HEK293T (cell line): ENCODE data around the gene EGLN3.

Source experiments
- CTCF ChIA-PET: fragments of 350-600 bp; formaldehyde crosslinking; extraction: SDS; loops from one replicate; lab custom pipeline; 2021; ENCODE audit warnings: antibody characterized with exemption, inconsistent platforms; lab: Yijun Ruan, JAX
- POLR2A ChIA-PET: fragments of 350-600 bp; formaldehyde crosslinking; extraction: SDS; loops from one replicate; lab custom pipeline; 2020; ENCODE audit warnings: antibody characterized with exemption, inconsistent platforms; lab: Yijun Ruan, JAX
- DNase-seq: peaks from one replicate; pipeline ENCODE4 v3.0.0; 2012; ENCODE audit warnings: mixed read lengths; ENCODE audit errors: extremely low spot score
- ARNT ChIP-seq: fragments of 450-650 bp; IDR thresholded peaks from 2 replicates; pipeline ENCODE4 v1.6.1; 2017; ENCODE audit warnings: mild to moderate bottlenecking
- BHLHE40 ChIP-seq: fragments of 450-650 bp; IDR thresholded peaks from 2 replicates; pipeline ENCODE4 v1.6.1; 2016; ENCODE audit warnings: mild to moderate bottlenecking, moderate library complexity, borderline replicate concordance
- CTBP1 ChIP-seq: fragments of 450-650 bp; IDR thresholded peaks from 2 replicates; pipeline ENCODE4 v1.6.1; 2016; ENCODE audit warnings: borderline replicate concordance
- ELF4 ChIP-seq: fragments of 450-650 bp; IDR thresholded peaks from 2 replicates; pipeline ENCODE4 v1.6.1; 2017; ENCODE audit warnings: antibody characterized with exemption
- FOXA1 ChIP-seq: fragments of 450-650 bp; IDR thresholded peaks from 2 replicates; pipeline ENCODE4 v1.6.1; 2016; ENCODE audit warnings: mild to moderate bottlenecking
- FOXK2 ChIP-seq: fragments of 450-650 bp; IDR thresholded peaks from 2 replicates; pipeline ENCODE4 v1.6.1; 2016; ENCODE audit warnings: mild to moderate bottlenecking
- FOXM1 ChIP-seq: fragments of 450-650 bp; IDR thresholded peaks from 2 replicates; pipeline ENCODE4 v1.6.1; 2017; ENCODE audit warnings: mild to moderate bottlenecking, borderline replicate concordance
- HDGF ChIP-seq: fragments of 450-650 bp; IDR thresholded peaks from 2 replicates; pipeline ENCODE4 v1.6.1; 2017; ENCODE audit warnings: antibody characterized with exemption, borderline replicate concordance
- L3MBTL2 ChIP-seq: fragments of 450-650 bp; conservative IDR thresholded peaks from 2 replicates; pipeline ENCODE4 v1.6.1; 2016; ENCODE audit warnings: mild to moderate bottlenecking
- LEF1 ChIP-seq: fragments of 450-650 bp; IDR thresholded peaks from 2 replicates; pipeline ENCODE4 v1.6.1; 2017; ENCODE audit warnings: mild to moderate bottlenecking, borderline replicate concordance
- NFRKB ChIP-seq: fragments of 450-650 bp; IDR thresholded peaks from 2 replicates; pipeline ENCODE4 v1.6.1; 2016; ENCODE audit warnings: mild to moderate bottlenecking, moderate library complexity
- SP1 ChIP-seq: fragments of 450-650 bp; IDR thresholded peaks from 2 replicates; pipeline ENCODE4 v1.6.1; 2017
- SUZ12 ChIP-seq: fragments of 450-650 bp; IDR thresholded peaks from 2 replicates; pipeline ENCODE4 v1.6.1; 2016; ENCODE audit warnings: mild to moderate bottlenecking
- TARDBP ChIP-seq: fragments of 450-650 bp; IDR thresholded peaks from 2 replicates; pipeline ENCODE4 v1.6.1; 2016
- ZNF384 ChIP-seq: fragments of 450-650 bp; IDR thresholded peaks from 2 replicates; pipeline ENCODE4 v1.6.1; 2016
- TF ChIP-seq, protein P1 (sequence below): fragments of 450-650 bp; IDR thresholded peaks from 2 replicates; pipeline ENCODE4 v1.6.1; 2016

EGLN3 gene

DNA sequence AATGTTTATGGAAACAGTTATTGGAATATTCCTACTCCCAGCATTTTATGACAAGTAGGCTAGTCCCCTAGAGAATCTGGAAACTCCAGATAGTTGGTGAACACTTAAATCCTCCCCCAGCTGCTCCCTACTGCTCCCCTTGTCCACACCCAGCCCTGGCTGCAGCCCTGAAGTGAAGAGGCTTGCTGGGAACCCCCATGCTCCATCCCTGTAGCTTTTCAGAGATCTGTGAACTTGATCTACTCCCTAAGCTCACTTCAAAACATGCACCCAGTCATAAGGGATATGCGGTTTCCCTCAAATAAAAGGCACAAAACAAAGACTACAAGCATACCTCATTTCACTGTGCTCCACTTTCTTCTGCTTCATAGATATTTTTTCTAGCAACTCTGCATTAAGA lies 33.2 kb downstream of the EGLN3 start:
- POLR2A ChIA-PET: no interaction called here
- DNase-seq: no peak
- CTCF ChIA-PET: no interaction called here
- no peak for TF ChIP-seq HDGF

DNA sequence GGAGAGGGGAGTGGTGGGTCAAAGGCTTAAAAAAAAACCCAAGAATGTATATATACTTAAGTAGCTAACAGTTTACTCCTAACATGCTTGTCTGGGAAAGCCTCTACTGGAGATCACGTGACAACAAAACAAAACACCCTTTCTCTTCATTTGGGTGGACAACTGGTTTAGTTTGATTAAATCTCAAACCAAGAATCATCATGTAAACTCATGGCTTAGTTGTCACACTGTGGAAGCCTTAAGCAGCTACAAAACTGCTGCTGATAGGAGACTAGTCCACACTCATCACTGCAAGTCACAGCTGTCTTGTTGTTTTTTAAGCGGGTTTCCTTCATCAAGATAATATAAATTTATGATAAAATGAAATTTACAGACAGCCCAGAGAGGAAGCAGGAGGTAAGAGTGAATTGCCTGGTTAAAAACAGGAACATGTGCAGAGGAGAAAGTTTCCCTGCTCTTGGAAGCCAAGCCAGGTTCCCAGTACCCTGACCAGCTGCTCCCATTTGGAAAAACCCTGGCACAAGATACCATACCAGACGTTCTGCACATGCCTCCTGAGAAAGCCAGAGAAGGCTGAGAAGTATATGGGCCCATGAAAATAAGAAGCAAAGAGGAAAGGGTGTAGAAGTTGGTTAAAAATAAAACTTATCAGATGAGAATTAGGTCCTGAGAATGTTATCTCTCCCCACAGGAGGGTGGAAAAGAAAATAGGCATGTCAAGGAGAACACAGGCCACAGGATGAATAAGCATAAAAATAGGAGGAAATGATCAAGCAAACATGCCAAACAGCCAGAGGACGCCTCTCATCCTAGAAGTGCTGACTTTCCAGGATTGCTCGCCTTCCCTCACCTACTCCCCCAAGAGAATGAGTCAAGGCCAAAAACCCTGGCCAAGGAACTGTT lies 34.0 kb downstream of the EGLN3 start:
- ChIA-PET POLR2A (no interaction called here), CTCF (no interaction called here)
- DNase-seq: no peak
- no peak for TF ChIP-seq ARNT
- no peak for TF ChIP-seq TARDBP
- TF ChIP-seq LEF1: no peak
- TF ChIP-seq, protein P1, sequence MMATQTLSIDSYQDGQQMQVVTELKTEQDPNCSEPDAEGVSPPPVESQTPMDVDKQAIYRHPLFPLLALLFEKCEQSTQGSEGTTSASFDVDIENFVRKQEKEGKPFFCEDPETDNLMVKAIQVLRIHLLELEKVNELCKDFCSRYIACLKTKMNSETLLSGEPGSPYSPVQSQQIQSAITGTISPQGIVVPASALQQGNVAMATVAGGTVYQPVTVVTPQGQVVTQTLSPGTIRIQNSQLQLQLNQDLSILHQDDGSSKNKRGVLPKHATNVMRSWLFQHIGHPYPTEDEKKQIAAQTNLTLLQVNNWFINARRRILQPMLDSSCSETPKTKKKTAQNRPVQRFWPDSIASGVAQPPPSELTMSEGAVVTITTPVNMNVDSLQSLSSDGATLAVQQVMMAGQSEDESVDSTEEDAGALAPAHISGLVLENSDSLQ: no peak
- no peak for TF ChIP-seq L3MBTL2
- no peak for TF ChIP-seq CTBP1
- TF ChIP-seq FOXA1: no peak

DNA sequence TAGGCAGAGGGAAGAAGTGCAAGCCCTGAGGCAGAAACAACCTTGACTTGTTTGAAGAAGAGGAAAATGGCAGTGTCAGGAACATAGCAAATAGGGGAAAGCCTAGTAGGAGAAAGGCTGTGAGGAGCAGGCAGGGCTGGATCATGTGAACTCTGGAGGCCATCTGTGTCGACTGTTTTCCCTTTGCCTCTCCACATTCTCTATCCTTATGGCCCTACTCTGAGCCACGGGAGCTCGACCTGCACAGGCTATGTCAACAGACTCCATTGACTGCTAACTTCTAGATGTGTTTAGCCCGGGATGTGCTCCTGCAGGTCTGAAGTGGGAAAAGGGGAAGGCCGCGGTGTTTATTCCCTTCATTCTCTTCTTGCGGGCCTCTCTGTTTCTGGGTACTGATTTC lies 35.2 kb downstream of the EGLN3 start:
- TF ChIP-seq TARDBP (no peak), ARNT (no peak), L3MBTL2 (no peak), FOXM1 (no peak), HDGF (no peak), FOXK2 (no peak), SP1 (no peak), BHLHE40 (no peak), FOXA1 (no peak), SUZ12 (no peak), LEF1 (no peak), NFRKB (no peak), ZNF384 (no peak), CTBP1 (no peak), ELF4 (no peak)
- TF ChIP-seq, protein P1: no peak
- CTCF ChIA-PET: no interaction called here
- POLR2A ChIA-PET: no interaction called here
- no peak for DNase-seq

DNA sequence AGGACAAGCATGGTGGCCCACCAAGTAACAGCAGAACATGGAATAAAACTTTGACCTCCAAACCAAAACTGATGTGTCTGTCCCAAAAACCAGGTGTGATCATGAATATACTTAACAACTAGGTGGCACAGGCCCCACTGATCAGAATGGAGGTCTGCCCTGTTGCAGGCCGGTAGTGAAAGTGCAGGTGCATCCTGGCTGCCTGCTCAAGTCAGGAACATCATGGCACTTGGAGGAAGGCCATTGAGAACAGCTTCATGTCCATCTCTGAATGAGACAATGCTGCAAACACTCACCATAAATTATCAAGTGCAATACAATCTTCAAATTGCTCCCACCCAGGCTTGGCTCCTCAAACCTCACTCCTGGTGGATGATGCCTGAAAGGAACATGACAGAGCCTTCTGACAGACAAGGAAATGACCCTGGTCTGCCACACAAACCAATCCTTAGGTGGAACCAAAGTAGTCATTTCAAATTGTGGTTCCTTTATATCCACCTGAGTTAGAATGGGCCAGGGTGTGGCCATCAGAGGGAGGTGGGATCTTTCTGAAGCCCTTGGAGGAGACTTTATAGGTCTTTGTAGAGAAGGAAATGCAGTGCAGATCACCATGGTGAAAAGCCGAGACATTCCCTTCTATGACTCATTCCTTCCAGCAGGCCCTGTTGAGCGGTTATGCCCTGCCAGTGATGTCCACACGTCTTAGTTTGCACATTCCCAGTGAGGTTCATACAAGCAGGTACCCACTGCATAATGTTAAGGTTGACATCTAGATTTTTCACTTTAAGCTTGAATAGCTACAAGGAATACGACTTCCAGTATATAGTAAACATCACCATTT lies 36.0 kb downstream of the EGLN3 start:
- POLR2A ChIA-PET: no interaction called here
- CTCF ChIA-PET: no interaction called here
- TF ChIP-seq, protein P1: no peak
- TF ChIP-seq HDGF (no peak), L3MBTL2 (no peak), NFRKB (no peak), TARDBP (no peak), BHLHE40 (no peak), SP1 (no peak), LEF1 (no peak), FOXA1 (no peak)
- no peak for DNase-seq

DNA sequence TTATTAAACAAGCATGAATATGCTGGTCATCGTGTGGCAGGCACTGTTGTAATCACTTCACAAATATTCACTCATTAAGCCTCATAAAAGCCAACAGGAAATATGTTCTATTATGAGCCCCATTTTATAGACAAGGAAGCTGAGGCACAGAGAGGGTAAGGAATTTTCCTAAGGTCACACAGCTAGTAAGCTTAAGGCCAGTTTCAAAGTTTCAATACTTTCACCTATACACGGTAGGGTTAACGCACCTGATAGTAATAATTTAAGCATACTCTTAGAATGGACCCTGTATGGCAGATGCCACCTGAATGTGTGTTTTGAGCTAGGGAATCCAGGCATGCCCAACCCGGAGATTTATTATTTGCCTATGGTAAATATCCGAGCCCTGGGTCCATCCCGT lies 39.8 kb downstream of the EGLN3 start:
- ChIA-PET POLR2A (no interaction called here), CTCF (no interaction called here)
- no peak for DNase-seq
- TF ChIP-seq TARDBP: no peak
- TF ChIP-seq SUZ12: no peak
- TF ChIP-seq HDGF: no peak
- TF ChIP-seq CTBP1: no peak
- TF ChIP-seq FOXK2: no peak

DNA sequence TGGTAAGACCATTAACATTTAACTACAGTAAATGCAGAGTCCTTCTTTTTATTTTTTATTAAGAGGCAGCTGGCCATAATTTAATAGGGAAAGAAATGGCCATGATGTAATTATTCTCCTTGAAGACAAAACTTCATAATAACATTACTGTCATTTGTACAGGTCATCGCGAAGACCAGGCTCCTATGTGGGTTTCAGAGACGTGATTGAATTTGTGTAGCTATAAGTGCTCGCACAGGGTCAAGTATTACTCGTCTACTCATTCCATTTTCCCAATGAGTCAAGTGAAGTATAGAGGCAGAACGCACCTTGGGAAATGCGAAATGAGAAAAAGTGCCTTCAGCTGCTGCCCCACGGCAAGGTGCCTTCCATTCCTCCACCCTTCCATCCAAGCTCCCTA lies 40.4 kb downstream of the EGLN3 start:
- ChIA-PET POLR2A (no interaction called here), CTCF (no interaction called here)
- no peak for TF ChIP-seq SP1
- DNase-seq: no peak
